Coronary artery (tissue), 2 donors: ENCODE measurements around the gene CBFA2T2.

Source experiments
- DNase-seq: peaks from one replicate; pipeline ENCODE4 v3.0.0-alpha.2; 2017; ENCODE audit warnings: low spot score
- H3K27ac ChIP-seq, 2 donors: fragments of 200-600 bp; sonication (generic); one replicate each; pipeline ENCODE4 v1.5.1; 2016 to 2019
- H3K4me3 ChIP-seq: fragments of 200-600 bp; sonication (generic); 2 replicates; pipeline ENCODE4 v1.5.1; 2016; ENCODE audit warnings: mild to moderate bottlenecking, moderate library complexity
- TF ChIP-seq, protein P1 (sequence below): fragments of 200-600 bp; sonication (generic); IDR thresholded peaks from one replicate; pipeline ENCODE4 v1.5.1; 2019; ENCODE audit warnings: antibody characterized with exemption

The CBFA2T2 gene

DNA sequence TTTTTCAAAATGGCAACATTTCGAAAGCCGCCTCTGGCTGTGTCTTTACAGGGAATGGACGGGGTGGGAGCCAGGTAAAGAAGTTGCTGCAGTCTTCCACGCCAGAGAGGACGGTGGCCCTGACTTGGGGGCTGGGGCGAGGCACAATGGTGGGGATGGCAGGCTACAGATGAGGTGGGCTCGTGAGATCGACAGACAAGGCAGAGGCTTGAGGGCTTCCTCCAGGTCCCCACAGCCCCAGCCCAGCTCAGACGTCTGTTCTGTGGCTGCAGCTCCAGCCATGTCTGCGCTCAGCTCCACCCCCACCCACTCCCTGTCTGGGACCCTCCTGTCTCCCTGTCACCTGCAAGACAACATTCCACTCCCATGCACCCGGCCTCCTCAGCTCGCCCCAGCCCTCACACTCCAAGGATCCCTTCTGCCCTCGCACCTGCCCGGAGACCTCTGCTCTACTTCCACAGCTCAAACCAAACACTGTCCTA lies 164.8 kb downstream of the CBFA2T2 start:
- Histone ChIP-seq H3K27ac (no peak overlapping the region), H3K4me3 (no peak overlapping the region)
- TF ChIP-seq, protein P1, sequence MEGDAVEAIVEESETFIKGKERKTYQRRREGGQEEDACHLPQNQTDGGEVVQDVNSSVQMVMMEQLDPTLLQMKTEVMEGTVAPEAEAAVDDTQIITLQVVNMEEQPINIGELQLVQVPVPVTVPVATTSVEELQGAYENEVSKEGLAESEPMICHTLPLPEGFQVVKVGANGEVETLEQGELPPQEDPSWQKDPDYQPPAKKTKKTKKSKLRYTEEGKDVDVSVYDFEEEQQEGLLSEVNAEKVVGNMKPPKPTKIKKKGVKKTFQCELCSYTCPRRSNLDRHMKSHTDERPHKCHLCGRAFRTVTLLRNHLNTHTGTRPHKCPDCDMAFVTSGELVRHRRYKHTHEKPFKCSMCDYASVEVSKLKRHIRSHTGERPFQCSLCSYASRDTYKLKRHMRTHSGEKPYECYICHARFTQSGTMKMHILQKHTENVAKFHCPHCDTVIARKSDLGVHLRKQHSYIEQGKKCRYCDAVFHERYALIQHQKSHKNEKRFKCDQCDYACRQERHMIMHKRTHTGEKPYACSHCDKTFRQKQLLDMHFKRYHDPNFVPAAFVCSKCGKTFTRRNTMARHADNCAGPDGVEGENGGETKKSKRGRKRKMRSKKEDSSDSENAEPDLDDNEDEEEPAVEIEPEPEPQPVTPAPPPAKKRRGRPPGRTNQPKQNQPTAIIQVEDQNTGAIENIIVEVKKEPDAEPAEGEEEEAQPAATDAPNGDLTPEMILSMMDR, result no peak
- DNase-seq, result no peak

DNA sequence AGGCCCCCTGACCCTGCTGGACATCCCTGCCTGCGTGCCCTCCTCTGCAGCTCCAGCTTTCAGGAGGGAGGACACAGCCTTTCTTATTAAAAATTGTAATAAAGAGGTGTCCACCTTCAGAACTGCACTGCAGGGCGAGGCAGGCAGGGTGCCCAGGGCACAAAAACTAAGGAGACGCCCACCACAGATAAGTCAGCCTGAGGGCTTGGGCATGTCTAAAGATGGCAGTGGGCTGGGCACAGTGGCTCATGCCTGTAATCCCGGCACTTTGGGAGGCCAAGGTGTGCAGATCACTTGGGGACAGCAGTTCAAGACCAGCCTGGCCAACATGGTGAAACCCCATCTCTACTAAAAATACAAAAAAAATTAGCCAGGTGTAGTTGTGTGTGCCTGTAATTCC lies 165.3 kb downstream of the CBFA2T2 start:
- no peak overlapping the region for H3K27ac ChIP-seq
- no peak overlapping the region for H3K4me3 ChIP-seq
- no peak for DNase-seq
- TF ChIP-seq, protein P1, result no peak

DNA sequence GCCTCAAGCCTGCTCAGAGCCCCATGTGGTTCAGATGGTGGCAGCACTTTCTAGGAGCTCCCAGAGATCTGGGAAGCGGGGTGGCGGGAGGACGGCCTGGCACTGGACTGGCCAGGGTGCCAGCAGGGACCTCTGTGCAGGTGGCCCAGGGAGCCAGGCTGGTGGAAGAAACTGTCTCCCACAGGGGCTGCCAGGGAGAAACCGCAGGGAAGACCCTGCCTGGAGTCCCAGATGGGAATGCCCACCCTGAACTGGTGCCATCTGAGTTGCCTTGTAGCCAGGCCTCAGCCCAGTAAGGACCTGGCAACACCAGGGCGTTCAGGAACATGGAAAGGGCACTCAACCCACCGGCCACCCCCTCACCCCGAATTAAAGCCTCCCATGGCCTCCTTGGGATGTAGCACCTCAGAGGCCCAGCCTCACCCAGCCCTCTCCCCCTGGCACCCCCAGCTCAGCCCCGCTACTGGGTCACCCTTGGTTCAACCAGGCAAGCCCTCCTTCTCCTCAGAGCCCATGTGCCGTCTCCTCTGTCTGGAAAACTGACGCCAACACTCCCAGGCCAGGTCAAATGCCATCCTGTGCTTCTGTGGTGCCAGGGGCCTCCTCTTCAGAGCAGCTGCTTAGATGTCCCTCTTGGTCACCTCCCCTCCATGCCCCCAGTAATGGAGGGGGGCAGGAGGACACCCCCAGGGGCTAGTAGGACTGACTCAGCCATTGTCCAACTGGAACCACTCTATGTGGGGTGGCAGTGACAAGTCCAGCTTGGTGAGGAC lies 166.3 kb downstream of the CBFA2T2 start:
- Histone ChIP-seq H3K4me3 (no peak overlapping the region), H3K27ac (no peak overlapping the region)
- no peak for DNase-seq
- TF ChIP-seq, protein P1, result no peak

DNA sequence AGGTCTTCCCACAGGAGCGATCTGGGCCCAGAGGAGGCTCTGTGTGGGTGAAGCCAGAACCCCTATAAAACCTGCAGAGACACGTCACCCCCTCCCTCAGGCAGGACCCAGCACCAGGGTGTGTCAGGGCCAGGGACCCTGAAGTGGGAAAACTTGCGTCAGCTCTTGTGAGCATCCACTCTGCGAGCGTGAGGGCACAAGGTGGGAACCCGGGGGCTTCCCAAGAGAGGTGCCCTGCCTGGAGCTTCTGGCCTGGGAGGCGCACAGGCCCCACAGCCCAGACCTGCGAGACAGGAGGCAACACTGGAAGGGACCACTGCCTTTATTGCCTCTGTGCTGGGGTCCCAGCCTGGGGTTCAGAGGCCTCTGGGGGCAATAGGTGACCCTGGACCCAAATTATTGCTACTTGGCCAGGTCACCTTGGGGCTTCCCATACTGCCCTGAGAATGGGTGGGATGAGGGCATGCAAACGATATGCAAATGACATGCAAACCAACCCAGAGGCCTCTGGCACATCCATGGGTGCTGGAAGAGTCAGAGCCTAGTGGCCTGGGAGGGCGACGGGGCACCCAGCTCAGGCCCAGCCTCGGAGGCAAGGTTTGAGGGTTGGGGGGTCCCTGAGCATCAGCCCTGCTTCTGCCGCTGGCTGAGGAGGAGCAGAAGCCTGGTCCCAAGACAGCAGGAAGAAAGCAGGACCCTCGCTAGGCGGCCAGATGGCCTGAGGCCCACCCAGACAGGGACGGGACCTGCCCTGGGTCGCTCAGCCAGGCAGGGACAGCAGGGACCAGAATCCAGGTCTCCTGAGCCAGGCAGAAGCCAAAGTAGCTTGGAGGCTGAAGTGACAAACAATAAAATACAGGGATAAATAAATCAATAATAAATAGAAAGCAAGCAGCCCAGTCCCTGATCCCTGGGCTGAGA lies 167.1 kb downstream of the CBFA2T2 start:
- no peak overlapping the region for H3K4me3 ChIP-seq
- TF ChIP-seq, protein P1, result no peak
- no peak overlapping the region for H3K27ac ChIP-seq
- peak; percentile 74 for DNase-seq

DNA sequence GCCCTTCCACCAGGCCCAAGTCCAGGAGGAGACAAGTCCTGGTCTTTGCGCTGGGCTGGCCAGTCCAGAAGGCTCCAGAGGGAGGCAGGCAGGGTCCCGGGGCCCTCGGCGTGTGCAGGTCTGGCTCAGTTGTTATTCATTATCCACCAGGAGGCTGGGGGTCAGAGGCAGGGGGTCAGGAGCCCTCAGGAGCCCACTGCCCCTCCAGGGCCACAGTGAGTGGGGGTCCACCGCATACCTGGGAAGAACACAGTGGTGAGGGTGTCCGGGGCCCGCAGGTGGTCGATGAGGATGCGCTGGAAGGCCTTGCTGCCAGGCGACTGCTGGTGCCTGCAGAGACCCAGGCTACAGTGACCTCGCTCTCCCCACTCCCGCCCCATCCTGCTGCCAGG lies 167.8 kb downstream of the CBFA2T2 start:
- Histone ChIP-seq H3K4me3 (no peak overlapping the region), H3K27ac (no peak overlapping the region)
- TF ChIP-seq, protein P1, result no peak
- no peak for DNase-seq

DNA sequence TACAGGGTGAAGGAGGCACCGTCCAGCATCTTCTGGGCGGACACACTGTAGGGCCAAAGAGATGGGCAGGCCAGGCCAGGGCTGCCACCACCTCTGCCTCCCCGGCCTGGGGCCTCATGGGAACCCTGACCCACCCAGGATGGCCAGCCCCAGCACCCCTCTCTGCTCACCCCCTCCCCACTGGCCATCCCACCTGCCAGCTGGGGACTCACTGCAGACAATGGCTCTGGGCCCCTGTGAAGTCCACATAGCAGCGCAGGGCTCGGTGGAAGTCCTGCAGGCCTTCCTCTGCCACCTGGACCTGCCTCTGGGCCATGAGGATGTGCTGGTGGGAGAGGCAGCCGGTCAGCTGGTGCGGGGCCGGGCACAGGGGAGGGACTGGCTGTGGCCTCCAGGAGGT lies 168.6 kb downstream of the CBFA2T2 start:
- no peak for DNase-seq
- Histone ChIP-seq H3K4me3 (no peak overlapping the region), H3K27ac (no peak overlapping the region)
- TF ChIP-seq, protein P1, result no peak
